ENCODE results near the gene CMTR1. TPM values are rescaled to one million over a fixed set of nuclear protein-coding genes. Genes with fewer than 3 reads are reported as not detected.
"Not testable (repeated sequence)": the region's sequence is repeated elsewhere in the genome, so short reads cannot be mapped to it uniquely, and the experiment has no call there.

The CMTR1 gene
- 10 to 100 TPM; 27.2 to 32.1 (median 28.9) TPM for polyA plus RNA-seq (ENCODE audit: low read depth in 6 of 6)

DNA sequence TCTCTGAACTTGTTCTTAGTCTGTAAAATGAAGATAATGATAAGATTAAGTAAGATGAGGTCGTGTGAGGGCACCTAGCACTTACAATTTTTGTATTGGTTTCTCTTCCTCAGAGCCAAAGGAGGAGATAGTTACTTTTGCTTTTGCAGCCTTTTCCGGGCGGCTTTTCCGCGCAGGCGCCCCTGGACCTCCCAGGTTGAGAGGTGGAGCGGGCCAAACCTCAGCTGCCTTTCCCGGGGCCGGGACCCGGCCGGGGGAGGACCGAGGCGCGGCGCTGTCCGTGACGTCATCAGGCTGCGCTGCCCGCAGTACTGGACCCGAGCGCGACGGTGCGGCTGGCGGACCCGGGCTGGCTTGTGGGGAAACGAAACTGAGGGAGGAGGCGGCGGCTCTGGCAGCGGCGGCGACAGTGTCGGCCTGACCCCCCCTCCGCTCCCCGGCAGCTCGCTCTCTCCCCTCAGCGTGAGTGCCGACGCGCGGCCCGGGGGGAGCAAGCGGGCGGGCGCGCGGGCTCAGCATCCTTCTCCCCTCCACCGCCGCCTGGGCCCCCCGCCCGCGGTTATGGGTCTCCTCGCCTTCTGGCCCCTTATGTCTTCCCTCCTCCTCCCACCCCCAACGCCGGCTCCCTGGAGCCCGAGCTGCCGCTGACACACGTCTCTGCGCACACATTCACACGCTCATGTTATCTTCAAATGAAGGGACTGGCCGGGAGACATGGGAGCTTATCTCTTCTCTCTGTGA lies at the start of gene CMTR1:
CMTR1 (plus strand) TSS at position 306 of the 741 bp plus-strand sequence. CDS start 2,409 bp downstream, outside the sequence.
- H3K27ac Mint-ChIP-seq = peak within 1 kb of the TSS; percentile 88 to 98 (median 96)
- peaks cover 16 to 18% of the 10 kb centered on the region in 2 donors for H3K36me3 Mint-ChIP-seq
- H3K4me1 Mint-ChIP-seq = peaks cover 27 to 38% (median 34%) of the 10 kb centered on the region in 3 donors
- peaks cover 2 to 4% (median 4%) of the 10 kb centered on the region in 3 donors for H3K27me3 Mint-ChIP-seq
- H3K9me3 Mint-ChIP-seq = peaks cover under 1 to 10% (median 6%) of the 10 kb centered on the region in 7 donors
- DNase-seq (peak; percentile 99), ATAC-seq (ENCODE audit: low read depth in 2 of 2) (peak; percentile 84 to 86)
- peak within 1 kb of the TSS; percentile 89 to 97 (median 95) for H3K4me3 Mint-ChIP-seq

DNA sequence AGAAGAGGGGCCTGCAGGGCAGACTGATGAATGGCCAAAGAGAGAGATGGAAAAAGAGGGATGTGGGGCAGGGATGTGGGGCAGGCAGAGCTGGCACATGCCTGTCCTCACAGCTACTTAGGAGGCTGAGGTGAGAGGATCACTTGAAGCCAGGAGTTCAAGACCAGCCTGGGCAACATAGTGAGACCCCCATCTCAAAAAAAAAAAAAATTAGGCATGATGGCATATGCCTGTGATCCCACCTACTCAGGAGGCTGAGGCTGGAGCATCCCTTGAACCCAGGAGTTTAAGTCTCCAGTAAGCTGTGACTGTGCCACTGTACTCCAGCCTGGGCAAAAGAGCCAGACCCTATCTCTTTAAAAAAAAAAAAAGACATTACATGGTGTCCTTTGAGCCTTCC lies 44.4 kb upstream of the CMTR1 start:
- Mint-ChIP-seq H3K36me3 (peaks cover 0 to 4% of the 10 kb centered on the region in 2 donors), H3K27me3 (no peaks in the 10 kb centered on the region), H3K4me1 (no peaks in the 10 kb centered on the region), H3K9me3 (no peaks in the 10 kb centered on the region), H3K27ac (no peak overlapping the region), H3K4me3 (no peak overlapping the region)
- ATAC-seq (ENCODE audit: low read depth in 2 of 2) = no peak
- DNase-seq = no peak

DNA sequence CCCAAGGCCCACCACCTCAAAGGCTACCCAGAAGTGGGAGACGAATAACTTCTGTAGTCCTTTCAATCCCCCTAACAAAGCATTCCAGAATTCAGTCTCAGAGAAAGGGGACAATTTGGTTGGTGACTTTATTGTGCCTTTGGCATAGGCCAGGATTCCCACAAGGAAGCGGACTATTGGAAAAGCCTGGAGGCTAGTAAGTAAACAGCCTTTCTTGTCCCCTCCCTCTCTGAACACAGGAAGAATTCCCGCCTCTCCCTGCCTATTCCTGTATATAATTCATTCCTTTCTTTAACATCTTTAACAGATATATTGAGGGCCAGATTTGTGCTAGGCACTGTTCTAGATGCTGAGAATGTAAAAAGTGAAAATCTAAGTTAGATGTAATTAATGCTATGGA lies 43.2 kb upstream of the CMTR1 start:
- Mint-ChIP-seq H3K27me3 (no peaks in the 10 kb centered on the region), H3K4me3 (no peak overlapping the region)
- ATAC-seq (ENCODE audit: low read depth in 2 of 2) = no peak

DNA sequence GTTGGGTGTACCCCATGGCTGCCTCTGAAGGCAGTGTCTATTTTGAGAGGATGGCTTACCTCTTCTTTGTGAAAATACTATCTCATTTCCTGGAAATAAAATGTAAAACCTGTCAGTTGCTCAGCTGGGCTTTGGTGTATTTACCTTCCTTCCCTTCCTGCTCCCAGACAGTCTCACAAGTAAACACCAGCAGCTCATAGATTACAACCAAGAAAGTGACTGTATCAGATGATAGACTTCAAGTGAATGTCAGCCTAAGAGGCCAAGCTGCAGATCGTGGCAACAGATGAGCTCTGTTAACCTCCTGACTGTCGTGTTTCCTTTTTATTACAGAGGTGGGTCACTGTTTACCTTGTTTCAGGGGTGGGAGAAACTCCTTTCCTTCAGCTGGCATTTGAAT lies 41.9 kb upstream of the CMTR1 start:
- Mint-ChIP-seq H3K9me3 (no peaks in the 10 kb centered on the region), H3K4me1 (no peaks in the 10 kb centered on the region), H3K27ac (peak overlapping the region in 1 of 6 donors; percentile 19), H3K27me3 (no peaks in the 10 kb centered on the region), H3K4me3 (no peak overlapping the region), H3K36me3 (peaks cover 0 to 14% of the 10 kb centered on the region in 2 donors)
- ATAC-seq (ENCODE audit: low read depth in 2 of 2) (no peak), DNase-seq (no peak)

More for the DNA sequence above, 43.2 kb upstream of the CMTR1 start:
- Mint-ChIP-seq H3K36me3 (peaks cover 0 to 9% of the 10 kb centered on the region in 2 donors), H3K27ac (no peak overlapping the region), H3K9me3 (no peaks in the 10 kb centered on the region), H3K4me1 (no peaks in the 10 kb centered on the region)
- DNase-seq = no peak

DNA sequence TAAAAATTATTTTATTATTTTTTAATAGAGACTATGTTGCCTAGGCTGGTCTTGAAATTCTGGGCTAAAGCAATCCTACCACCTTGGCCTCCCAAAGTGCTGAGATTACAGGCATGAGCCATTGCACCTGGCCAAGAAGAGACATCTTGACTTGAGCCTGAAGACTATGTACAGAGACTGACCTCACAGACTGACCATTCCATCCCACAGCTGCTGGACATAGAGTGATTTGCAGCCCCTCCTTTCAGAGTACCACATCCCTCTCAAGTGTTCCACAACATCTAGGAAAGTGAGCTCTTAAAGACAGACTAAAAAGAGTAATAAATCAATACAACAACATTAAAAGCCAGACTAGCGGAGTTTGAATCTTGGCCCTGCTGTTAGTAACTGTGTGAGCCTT lies 40.2 kb upstream of the CMTR1 start:
- no peak overlapping the region for H3K4me3 Mint-ChIP-seq
- H3K4me1 Mint-ChIP-seq = no peaks in the 10 kb centered on the region
- no peaks in the 10 kb centered on the region for H3K9me3 Mint-ChIP-seq
- ATAC-seq (ENCODE audit: low read depth in 2 of 2) (no peak), DNase-seq (no peak)
- H3K27me3 Mint-ChIP-seq = peaks cover 0 to 4% (median 0%) of the 10 kb centered on the region in 3 donors
- H3K27ac Mint-ChIP-seq = no peak overlapping the region
- H3K36me3 Mint-ChIP-seq = peaks cover 0 to 10% of the 10 kb centered on the region in 2 donors

- DNase-seq (no peak), ATAC-seq (ENCODE audit: low read depth in 2 of 2) (no peak)
- Mint-ChIP-seq H3K4me1 (no peaks in the 10 kb centered on the region), H3K36me3 (peaks cover 0 to 10% of the 10 kb centered on the region in 2 donors), H3K9me3 (no peaks in the 10 kb centered on the region), H3K27ac (peak overlapping the region in 2 of 6 donors; percentile 5 to 69), H3K4me3 (no peak overlapping the region), H3K27me3 (peaks cover 0 to 10% (median 0%) of the 10 kb centered on the region in 3 donors)
Observed at GRCh38 chr6:37393381-37393929, 39.6 kb upstream of the CMTR1 start.

- Mint-ChIP-seq H3K4me1 (no peaks in the 10 kb centered on the region), H3K4me3 (no peak overlapping the region)
Observed at GRCh38 chr6:37396571-37397180, 36.3 kb upstream of the CMTR1 start.

DNA sequence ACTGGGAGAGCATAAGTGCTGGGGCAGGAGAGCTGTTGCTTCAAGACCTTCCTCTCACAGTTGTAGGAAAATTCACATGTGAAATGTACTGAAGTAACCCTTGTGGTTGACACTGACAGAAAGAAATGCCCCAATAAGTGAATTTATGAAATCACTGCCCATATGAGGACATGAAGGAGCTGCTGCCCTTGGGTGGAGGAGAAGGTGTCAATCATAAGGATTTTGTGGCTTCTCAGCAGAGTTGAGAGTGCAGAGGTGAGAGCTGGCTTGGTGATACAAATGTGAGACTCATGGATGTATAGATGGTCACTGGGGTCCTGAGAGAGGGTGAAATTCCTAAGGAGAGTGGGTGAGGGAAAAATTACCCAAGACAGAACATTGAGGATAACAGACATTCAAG lies 33.9 kb upstream of the CMTR1 start:
- Mint-ChIP-seq H3K27me3 (peaks cover 0 to 24% (median 6%) of the 10 kb centered on the region in 3 donors), H3K27ac (no peak overlapping the region), H3K36me3 (peaks cover 0 to 10% of the 10 kb centered on the region in 2 donors), H3K4me1 (no peaks in the 10 kb centered on the region), H3K9me3 (no peaks in the 10 kb centered on the region), H3K4me3 (peak overlapping the region in 1 of 8 donors; percentile 53)
- ATAC-seq (ENCODE audit: low read depth in 2 of 2) (no peak), DNase-seq (no peak)

More at GRCh38 chr6:37396571-37397180, 36.3 kb upstream of the CMTR1 start:
- H3K27me3 Mint-ChIP-seq = peaks cover 0 to 24% (median 6%) of the 10 kb centered on the region in 3 donors
- peaks cover 0 to 10% of the 10 kb centered on the region in 2 donors for H3K36me3 Mint-ChIP-seq
- H3K9me3 Mint-ChIP-seq = no peaks in the 10 kb centered on the region
- no peak for DNase-seq
- no peak for ATAC-seq (ENCODE audit: low read depth in 2 of 2)
- peak overlapping the region in 1 of 6 donors; percentile 15 for H3K27ac Mint-ChIP-seq

DNA sequence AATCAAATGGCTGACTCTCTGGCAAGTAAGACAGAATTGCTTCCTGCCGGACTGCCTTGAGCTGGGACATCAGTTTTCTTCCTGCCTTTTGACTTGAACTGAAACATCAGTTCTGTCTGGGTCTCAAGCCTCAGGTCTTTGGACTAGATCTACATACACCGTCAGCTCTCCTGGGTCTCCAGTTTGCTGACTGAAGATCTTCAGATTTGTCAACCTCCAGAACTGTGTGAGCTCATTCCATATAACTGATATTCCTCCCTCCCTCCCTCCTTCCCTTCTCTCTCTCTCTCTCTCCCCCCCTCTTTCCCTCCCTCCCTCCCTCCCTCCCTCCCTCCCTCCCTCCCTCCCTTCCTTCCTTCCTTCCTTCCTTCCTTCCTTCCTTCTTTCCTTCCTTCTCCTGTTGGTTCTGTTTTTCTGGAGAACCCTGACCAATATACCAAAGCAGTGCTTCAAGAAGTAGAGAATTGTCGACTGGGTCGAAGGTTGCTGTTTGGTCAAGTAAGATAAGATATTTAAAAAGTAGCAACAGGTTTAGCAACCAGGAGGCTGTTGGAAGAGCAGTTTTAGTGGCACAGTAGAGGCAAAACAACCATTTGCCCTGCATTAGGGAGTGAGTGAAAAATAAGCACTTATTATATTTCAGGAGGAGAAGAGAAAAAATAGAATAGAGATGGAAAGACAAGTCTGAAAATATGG lies 33.1 kb upstream of the CMTR1 start:
- ATAC-seq (ENCODE audit: low read depth in 2 of 2) (no peak), DNase-seq (no peak)
- peaks cover 0 to 5% of the 10 kb centered on the region in 2 donors for H3K36me3 Mint-ChIP-seq
- H3K9me3 Mint-ChIP-seq = no peaks in the 10 kb centered on the region
- no peaks in the 10 kb centered on the region for H3K4me1 Mint-ChIP-seq
- peaks cover 0 to 24% (median 6%) of the 10 kb centered on the region in 3 donors for H3K27me3 Mint-ChIP-seq
- H3K27ac Mint-ChIP-seq = no peak overlapping the region
- no peak overlapping the region for H3K4me3 Mint-ChIP-seq

GRCh38 chr6:37401658-37402057 lies 31.4 kb upstream of the CMTR1 start:
- not testable (repeated sequence) for H3K4me3 Mint-ChIP-seq; H3K36me3 Mint-ChIP-seq; H3K4me1 Mint-ChIP-seq; ATAC-seq (ENCODE audit: low read depth in 2 of 2); H3K27ac Mint-ChIP-seq; H3K9me3 Mint-ChIP-seq; DNase-seq
- peaks cover 0 to 24% (median 6%) of the 10 kb centered on the region in 3 donors for H3K27me3 Mint-ChIP-seq

DNA sequence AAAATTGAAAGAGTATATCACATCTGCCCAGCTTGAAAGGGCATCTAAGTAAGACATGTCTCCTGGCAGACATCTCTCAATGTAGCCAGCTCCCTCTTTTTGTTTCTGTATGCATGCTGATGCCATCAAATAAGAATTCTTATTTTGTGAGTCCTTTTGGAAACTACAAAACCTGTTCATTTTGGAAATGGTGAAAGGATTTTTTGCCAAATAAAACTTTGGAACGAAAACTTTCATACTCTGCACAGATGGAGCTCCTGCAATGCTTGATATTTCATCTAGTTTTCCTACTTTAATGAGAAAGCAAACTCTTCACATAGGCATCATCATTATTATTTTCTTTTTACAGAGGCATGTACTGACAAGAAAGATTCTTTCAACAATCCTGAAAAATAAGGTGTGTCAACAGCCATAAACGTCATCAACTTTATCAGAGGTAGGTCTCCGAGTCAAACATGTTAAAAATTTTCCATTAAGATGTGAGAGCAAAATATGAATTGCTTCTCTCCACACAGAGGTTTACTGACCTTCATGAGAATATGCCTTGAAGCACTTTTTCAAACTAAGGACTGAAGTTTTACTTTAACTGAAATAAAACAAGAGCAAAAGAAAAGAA lies 26.2 kb upstream of the CMTR1 start:
- DNase-seq = no peak
- no peaks in the 10 kb centered on the region for H3K4me1 Mint-ChIP-seq
- ATAC-seq (ENCODE audit: low read depth in 2 of 2) = no peak
- no peak overlapping the region for H3K27ac Mint-ChIP-seq
- H3K4me3 Mint-ChIP-seq = no peak overlapping the region
- H3K9me3 Mint-ChIP-seq = peaks cover 0 to 9% (median 0%) of the 10 kb centered on the region in 7 donors
- peaks cover 0 to 12% (median 3%) of the 10 kb centered on the region in 3 donors for H3K27me3 Mint-ChIP-seq
- no peaks in the 10 kb centered on the region for H3K36me3 Mint-ChIP-seq

DNA sequence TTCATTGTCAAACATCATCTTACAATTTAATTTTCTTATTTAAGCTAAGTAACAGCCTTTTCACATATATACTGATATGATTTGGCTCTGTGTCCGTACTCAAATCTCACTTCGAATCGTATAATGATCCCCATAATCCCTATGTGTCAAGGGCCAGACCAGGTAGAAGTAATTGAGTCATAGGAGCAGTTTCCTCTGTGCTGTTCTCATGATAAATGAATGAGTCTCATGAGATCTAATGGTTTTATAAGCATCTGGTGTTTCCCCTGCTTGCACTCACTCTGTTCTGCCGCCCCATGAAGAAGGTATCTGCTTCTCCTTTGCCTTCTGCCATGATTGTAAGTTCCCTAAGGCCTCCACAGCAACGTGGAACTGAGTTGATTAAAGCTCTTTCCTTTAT lies 25.1 kb upstream of the CMTR1 start:
- Mint-ChIP-seq H3K9me3 (peaks cover 0 to 9% (median 0%) of the 10 kb centered on the region in 7 donors), H3K27me3 (peaks cover 0 to 12% (median 6%) of the 10 kb centered on the region in 3 donors), H3K36me3 (no peaks in the 10 kb centered on the region), H3K27ac (peak overlapping the region in 1 of 6 donors; percentile 74), H3K4me3 (no peak overlapping the region), H3K4me1 (no peaks in the 10 kb centered on the region)
- ATAC-seq (ENCODE audit: low read depth in 2 of 2) = no peak
- DNase-seq = no peak

GRCh38 chr6:37409501-37409900 lies 23.5 kb upstream of the CMTR1 start:
- Mint-ChIP-seq H3K36me3 (no peaks in the 10 kb centered on the region), H3K4me1 (no peaks in the 10 kb centered on the region), H3K9me3 (peaks cover 0 to 9% (median 0%) of the 10 kb centered on the region in 7 donors), H3K27me3 (peaks cover 0 to 12% (median 6%) of the 10 kb centered on the region in 3 donors), H3K4me3 (no peak overlapping the region), H3K27ac (peak overlapping the region in 1 of 6 donors; percentile 28)
- DNase-seq (no peak), ATAC-seq (ENCODE audit: low read depth in 2 of 2) (no peak)
